Tibial nerve (tissue), 4 donors: ENCODE data around the gene SALL1. TPM values are rescaled to one million over a fixed set of nuclear protein-coding genes. Genes with fewer than 3 reads are reported as not detected.

Experiments used
- DNase-seq, 2 donors: peaks; one replicate each; pipeline ENCODE4 v3.0.0-alpha.2; 2019; ENCODE audit warnings: low spot score in 2 of 2
- H3K27ac ChIP-seq, 4 donors: fragments of 200-600 bp; sonication (generic) in 3 of 4; one replicate each; pipeline ENCODE4 v1.5.1; 2017 to 2019; ENCODE audit warnings: mild to moderate bottlenecking in 1 of 4
- H3K27me3 ChIP-seq, 2 donors: fragments of 200-600 bp; sonication (generic) in 1 of 2; one replicate each; pipeline versions ENCODE4 v1.5.1 to v1.6.0; 2017 to 2019
- H3K36me3 ChIP-seq, 3 donors: fragments of 200-600 bp; sonication (generic); one replicate each; pipeline ENCODE4 v1.5.1; 2018 to 2019
- H3K4me1 ChIP-seq, 4 donors: fragments of 200-600 bp; sonication (generic) in 3 of 4; one replicate each; pipeline ENCODE4 v1.5.1; 2017 to 2019
- H3K4me3 ChIP-seq, 4 donors: fragments of 200-600 bp; sonication (generic) in 3 of 4; one replicate each; pipeline ENCODE4 v1.5.1; 2017 to 2019; ENCODE audit warnings: mild to moderate bottlenecking in 1 of 4, moderate library complexity in 1 of 4
- H3K9me3 ChIP-seq, 4 donors: fragments of 200-600 bp; sonication (generic) in 3 of 4; one replicate each; pipeline ENCODE4 v1.5.1; 2017 to 2019
- EP300 ChIP-seq, 2 donors: sonication (generic); formaldehyde crosslinking; IDR thresholded peaks; one replicate each; pipeline ENCODE4 v1.6.1; 2017; ENCODE audit warnings: antibody characterized with exemption in 2 of 2, mild to moderate bottlenecking in 1 of 2
- POLR2A ChIP-seq, 2 donors: fragments of 450-650 bp; IDR thresholded peaks; one replicate each; pipeline ENCODE4 v1.6.1; 2017; ENCODE audit warnings: antibody characterized with exemption in 2 of 2, mild to moderate bottlenecking in 2 of 2, moderate library complexity in 2 of 2
- WGBS, 2 donors: methylation state at CpG; one replicate each; pipeline ENCODE4 v1.1.5; 2018; 5-methylcytosine and 5-hydroxymethylcytosine counted together
- total RNA-seq, 4 donors: library from RNA; depleted of rRNA; stranded (reverse); fragments of >200 nt; gene quantifications; one replicate each; pipeline ENCODE4 v1.1.0, GENCODE V29; 2016
- TF ChIP-seq, protein P1 (sequence below), 5 experiments: fragments of 200-600 bp in 3 of 5; fragments of 450-650 bp in 2 of 5; sonication (generic) in 3 of 5; IDR thresholded peaks; one replicate each; pipeline ENCODE4 v1.5.1; 2016 to 2019; ENCODE audit warnings: antibody characterized with exemption in 5 of 5, mild to moderate bottlenecking in 3 of 5, moderate library complexity in 2 of 5

SALL1 gene
- total RNA-seq, 4 donors from 2014 or later: 0.21 to 1.4 (median 0.26) TPM

DNA sequence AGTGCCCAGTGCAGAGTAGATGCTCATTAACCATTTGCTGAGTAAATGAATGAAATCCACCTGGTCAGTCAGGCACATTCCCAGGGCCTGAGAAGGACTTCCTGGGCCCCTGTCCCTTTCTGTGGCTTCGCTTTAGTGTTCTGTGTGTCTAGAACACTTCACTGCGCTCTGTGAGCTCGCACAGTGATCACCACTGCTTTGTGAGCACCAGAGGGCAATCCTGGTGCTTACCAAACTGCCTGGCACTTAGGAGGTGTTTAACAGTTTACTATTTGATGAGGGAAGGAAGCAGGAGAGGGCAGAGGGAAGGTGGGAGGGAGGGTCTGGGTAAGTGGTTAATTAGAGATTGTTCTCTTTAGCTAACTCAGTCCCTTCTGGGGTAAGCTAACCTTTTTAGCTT, 26.2 kb downstream of the SALL1 start:
- 86 to 87% methylated on average over 3 of the region's 3 CpGs for WGBS, 2 donors
- TF ChIP-seq EP300 (IDR thresholded peaks at IDR 0.05): no peak
- DNase-seq: no peak
- H3K27me3 ChIP-seq: peaks cover 0 to 5% of the 10 kb centered on the region in 2 donors
- no peaks in the 10 kb centered on the region for H3K4me1 ChIP-seq
- no peak overlapping the region for H3K27ac ChIP-seq
- H3K4me3 ChIP-seq: no peak overlapping the region
- H3K9me3 ChIP-seq: no peaks in the 10 kb centered on the region
- H3K36me3 ChIP-seq: no peaks in the 10 kb centered on the region

DNA sequence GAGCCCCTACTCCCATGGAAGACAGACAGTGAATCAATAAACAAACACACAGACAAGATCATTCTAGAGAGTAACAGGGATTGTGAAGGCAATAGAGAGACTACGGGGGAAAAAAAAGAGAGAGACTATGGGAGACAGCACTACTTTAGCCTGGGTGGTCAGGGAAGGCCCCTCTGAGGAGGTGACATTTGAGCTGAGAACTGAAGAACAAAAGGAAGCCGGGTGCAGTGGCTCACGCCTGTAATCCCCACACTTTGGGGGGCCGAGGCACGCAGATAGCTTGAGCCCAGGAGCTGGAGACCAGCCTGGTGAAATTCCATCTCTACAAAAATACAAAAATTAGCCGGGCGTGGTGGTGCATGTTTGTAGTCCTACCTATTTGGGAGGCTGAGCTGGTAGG, 29.2 kb downstream of the SALL1 start:
- peaks cover 0 to 5% of the 10 kb centered on the region in 2 donors for H3K27me3 ChIP-seq
- 52 to 59% methylated on average over 7 of the region's 7 CpGs for WGBS, 2 donors
- no peak for DNase-seq

DNA sequence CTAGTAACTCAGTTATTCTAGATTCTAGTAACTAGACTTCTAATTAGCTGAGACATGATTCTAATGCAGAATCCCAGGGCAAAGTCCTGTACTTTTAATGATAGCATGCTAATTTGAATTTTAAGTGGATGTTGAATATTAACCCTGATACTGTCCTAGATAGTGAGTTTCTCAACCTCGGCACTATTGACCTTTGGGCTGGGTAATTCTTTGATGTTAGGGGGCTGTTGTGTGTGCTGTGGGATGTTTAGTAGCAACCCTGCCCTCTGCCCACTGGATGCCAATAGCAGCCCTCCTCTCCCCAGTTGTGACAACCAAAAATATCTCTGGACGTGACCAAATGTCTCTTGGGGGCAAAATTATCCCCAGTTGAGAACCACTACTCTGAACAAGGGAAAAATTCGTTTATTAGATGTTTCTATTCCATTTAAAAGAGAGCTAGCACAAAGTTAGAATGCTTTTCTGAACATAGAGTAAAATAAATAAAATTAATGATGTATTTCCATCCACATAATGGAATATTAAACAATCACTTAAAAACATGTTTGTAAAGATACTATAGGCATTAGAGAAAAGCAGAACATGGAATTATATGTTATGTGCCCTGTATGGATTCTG, 30.2 kb downstream of the SALL1 start:
- H3K27me3 ChIP-seq: peaks cover 0 to 6% of the 10 kb centered on the region in 2 donors
- DNase-seq: no peak
- WGBS, 2 donors: 27 to 38% methylated on average over 3 of the region's 3 CpGs
- H3K27ac ChIP-seq: no peak overlapping the region
- TF ChIP-seq, protein P1, sequence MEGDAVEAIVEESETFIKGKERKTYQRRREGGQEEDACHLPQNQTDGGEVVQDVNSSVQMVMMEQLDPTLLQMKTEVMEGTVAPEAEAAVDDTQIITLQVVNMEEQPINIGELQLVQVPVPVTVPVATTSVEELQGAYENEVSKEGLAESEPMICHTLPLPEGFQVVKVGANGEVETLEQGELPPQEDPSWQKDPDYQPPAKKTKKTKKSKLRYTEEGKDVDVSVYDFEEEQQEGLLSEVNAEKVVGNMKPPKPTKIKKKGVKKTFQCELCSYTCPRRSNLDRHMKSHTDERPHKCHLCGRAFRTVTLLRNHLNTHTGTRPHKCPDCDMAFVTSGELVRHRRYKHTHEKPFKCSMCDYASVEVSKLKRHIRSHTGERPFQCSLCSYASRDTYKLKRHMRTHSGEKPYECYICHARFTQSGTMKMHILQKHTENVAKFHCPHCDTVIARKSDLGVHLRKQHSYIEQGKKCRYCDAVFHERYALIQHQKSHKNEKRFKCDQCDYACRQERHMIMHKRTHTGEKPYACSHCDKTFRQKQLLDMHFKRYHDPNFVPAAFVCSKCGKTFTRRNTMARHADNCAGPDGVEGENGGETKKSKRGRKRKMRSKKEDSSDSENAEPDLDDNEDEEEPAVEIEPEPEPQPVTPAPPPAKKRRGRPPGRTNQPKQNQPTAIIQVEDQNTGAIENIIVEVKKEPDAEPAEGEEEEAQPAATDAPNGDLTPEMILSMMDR (IDR thresholded peaks at IDR 0.05): no peak
- TF ChIP-seq POLR2A (IDR thresholded peaks at IDR 0.05) (no peak), EP300 (IDR thresholded peaks at IDR 0.05) (no peak)
- no peaks in the 10 kb centered on the region for H3K4me1 ChIP-seq
- H3K36me3 ChIP-seq: no peaks in the 10 kb centered on the region
- H3K4me3 ChIP-seq: no peak overlapping the region
- H3K9me3 ChIP-seq: no peaks in the 10 kb centered on the region

More for the DNA sequence above, 29.2 kb downstream of the SALL1 start:
- Histone ChIP-seq H3K4me1 (no peaks in the 10 kb centered on the region), H3K36me3 (no peaks in the 10 kb centered on the region), H3K9me3 (no peaks in the 10 kb centered on the region), H3K27ac (no peak overlapping the region), H3K4me3 (no peak overlapping the region)
- TF ChIP-seq EP300 (IDR thresholded peaks at IDR 0.05) (no peak), POLR2A (IDR thresholded peaks at IDR 0.05) (no peak)
- TF ChIP-seq, protein P1 (IDR thresholded peaks at IDR 0.05): no peak

DNA sequence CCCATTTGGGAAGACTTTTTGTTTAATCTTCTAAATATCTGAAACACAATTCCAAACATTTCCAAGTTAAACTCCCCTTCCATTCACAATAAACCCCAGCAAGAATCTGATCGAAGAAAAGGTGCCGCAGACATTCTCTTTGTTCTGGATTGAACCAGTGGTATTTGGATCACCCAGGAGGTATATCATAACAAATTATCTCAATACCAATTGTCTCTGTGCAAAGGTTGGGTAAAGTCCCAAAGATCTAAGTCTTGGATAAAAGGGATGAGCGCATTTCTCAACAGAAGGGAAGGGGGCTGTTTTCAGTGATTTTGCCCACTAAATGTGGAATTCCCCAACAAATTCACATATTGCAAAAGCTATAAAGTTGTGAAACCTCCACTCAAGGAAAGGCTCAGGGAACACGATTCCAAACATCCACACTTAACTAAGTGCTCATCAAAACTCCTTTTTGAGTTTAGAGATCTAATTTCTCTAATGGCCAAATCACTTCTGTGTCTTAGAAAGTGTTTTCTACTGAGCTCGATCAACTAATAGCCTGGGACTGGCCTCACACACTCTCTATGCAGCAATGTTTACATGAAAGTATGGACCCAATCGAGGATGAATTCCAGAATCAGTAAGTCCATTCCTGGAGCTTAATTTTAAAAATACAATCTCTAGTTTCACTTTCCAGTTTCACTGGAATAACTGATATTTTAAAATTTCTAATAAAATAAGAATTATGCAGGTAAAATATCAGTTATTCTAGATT, 30.9 kb downstream of the SALL1 start:
- WGBS, 2 donors: 78 to 84% methylated on average over 6 of the region's 6 CpGs
- Histone ChIP-seq H3K4me3 (no peak overlapping the region), H3K27me3 (peaks cover 0 to 13% of the 10 kb centered on the region in 2 donors), H3K36me3 (no peaks in the 10 kb centered on the region), H3K9me3 (no peaks in the 10 kb centered on the region), H3K4me1 (no peaks in the 10 kb centered on the region), H3K27ac (no peak overlapping the region)
- no peak for DNase-seq
- no peak for TF ChIP-seq EP300 (IDR thresholded peaks at IDR 0.05)
- TF ChIP-seq, protein P1 (IDR thresholded peaks at IDR 0.05): no peak
- no peak for TF ChIP-seq POLR2A (IDR thresholded peaks at IDR 0.05)

DNA sequence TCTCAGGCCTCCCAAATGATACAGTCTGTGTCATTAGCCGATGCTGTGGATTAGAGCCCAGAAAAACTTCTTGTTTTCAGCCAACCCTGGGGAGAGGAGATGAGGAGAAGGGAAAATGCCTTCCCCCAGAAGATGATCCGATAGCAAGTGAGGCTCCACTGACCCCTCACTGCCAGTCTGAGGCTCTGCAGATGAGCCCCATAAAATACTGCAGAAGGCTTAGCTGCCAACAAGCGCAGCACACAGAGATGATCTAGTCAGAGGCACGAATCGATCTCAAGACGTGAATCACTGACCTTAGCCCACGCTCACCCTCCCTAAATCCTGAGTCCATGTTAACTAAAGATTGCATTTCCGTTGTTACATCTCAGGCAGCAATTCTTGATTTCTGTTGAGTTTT, 31.5 kb downstream of the SALL1 start:
- Histone ChIP-seq H3K9me3 (no peaks in the 10 kb centered on the region), H3K4me3 (no peak overlapping the region), H3K27me3 (peaks cover 0 to 19% of the 10 kb centered on the region in 2 donors), H3K27ac (no peak overlapping the region), H3K36me3 (no peaks in the 10 kb centered on the region), H3K4me1 (no peaks in the 10 kb centered on the region)
- no peak for DNase-seq
- TF ChIP-seq, protein P1 (IDR thresholded peaks at IDR 0.05): no peak
- no peak for TF ChIP-seq POLR2A (IDR thresholded peaks at IDR 0.05)
- TF ChIP-seq EP300 (IDR thresholded peaks at IDR 0.05): no peak
- 31 to 33% methylated on average over 8 of the region's 8 CpGs for WGBS, 2 donors
